Right lobe of liver (tissue), 4 donors: ENCODE data around the gene FBXO41.

ENCODE experiments used
- CTCF ChIP-seq, 4 donors: fragments of 200-600 bp in 3 of 4; fragments of 450-650 bp in 1 of 4; IDR thresholded peaks; one replicate each; pipeline versions ENCODE4 v1.5.1 to v1.8.0; 2016 to 2022; ENCODE audit warnings: antibody characterized with exemption in 4 of 4, mild to moderate bottlenecking in 2 of 4
- POLR2A ChIP-seq: fragments of 450-650 bp; IDR thresholded peaks from one replicate; pipeline ENCODE4 v1.6.1; 2017; ENCODE audit warnings: antibody characterized with exemption, mild to moderate bottlenecking
- donor health status: DM: no; HTN: no; CAD: no.
- donor health status: DM: no; HTN: no; CAD: no.
- donor health status: DM: no; HTN: yes; CAD: no.

- TF ChIP-seq CTCF (IDR thresholded peaks at IDR 0.05) (no peak), POLR2A (no peak)
These were observed 58.5 kb downstream of the FBXO41 start for GRCh38 chr2:73225513-73226360.
